HUDEP-2 (cell line): ENCODE results near the gene SH2D3A.
"Not testable (repeated sequence)": the region's sequence is repeated elsewhere in the genome, so short reads cannot be mapped to it uniquely, and the experiment has no call there.

Experiments
- DNase-seq, 76 experiments: peaks; one replicate each; lab custom pipeline; 2025; ENCODE audit not compliant: unreplicated experiment in 76 of 76; lab: John Stamatoyannopoulos, UW

Gene SH2D3A

GRCh38 chr19:6767357-6768235 lies at the start of gene SH2D3A:
Gene SH2D3A (minus strand): TSS chr19:6767435. CDS start chr19:6763748, 3,687 bp downstream.
- DNase-seq: peak in 73 of 76 experiments; percentile 32 to 95 (median 87)

GRCh38 chr19:6813659-6814058 lies 46.4 kb upstream of the SH2D3A start:
- DNase-seq: no peak

GRCh38 chr19:6812612-6813011 lies 45.4 kb upstream of the SH2D3A start:
- DNase-seq: no peak

- peak in 17 of 76 experiments; percentile 4 to 49 (median 26) for DNase-seq
These were observed 44.7 kb upstream of the SH2D3A start for GRCh38 chr19:6811906-6812305.

- no peak for DNase-seq
These were observed 44.1 kb upstream of the SH2D3A start for GRCh38 chr19:6811378-6811777.

GRCh38 chr19:6809262-6809661 lies 42.0 kb upstream of the SH2D3A start:
- DNase-seq: no peak

GRCh38 chr19:6808494-6808893 lies 41.3 kb upstream of the SH2D3A start:
- no peak for DNase-seq

- no peak for DNase-seq
These were observed 40.1 kb upstream of the SH2D3A start for GRCh38 chr19:6807291-6807690.

- no peak for DNase-seq
These were observed 39.3 kb upstream of the SH2D3A start for GRCh38 chr19:6806488-6806887.

- DNase-seq: no peak
These were observed 35.8 kb upstream of the SH2D3A start for GRCh38 chr19:6803036-6803404.

- DNase-seq: peak in 67 of 76 experiments; percentile 11 to 79 (median 48)
These were observed 35.3 kb upstream of the SH2D3A start for GRCh38 chr19:6802336-6803035.

- peak in 72 of 76 experiments; percentile 34 to 89 (median 74) for DNase-seq
These were observed 34.4 kb upstream of the SH2D3A start for GRCh38 chr19:6801485-6802086.

GRCh38 chr19:6800991-6801484 lies 33.8 kb upstream of the SH2D3A start:
- peak in 3 of 76 experiments; percentile 44 to 72 (median 50) for DNase-seq

- not testable (repeated sequence) for DNase-seq
These were observed 33.0 kb upstream of the SH2D3A start for GRCh38 chr19:6800160-6800790.

GRCh38 chr19:6797646-6798045 lies 30.4 kb upstream of the SH2D3A start:
- no peak for DNase-seq

- no peak for DNase-seq
These were observed 29.0 kb upstream of the SH2D3A start for GRCh38 chr19:6796278-6796677.

GRCh38 chr19:6794686-6795431 lies 27.6 kb upstream of the SH2D3A start:
- DNase-seq: no peak

- no peak for DNase-seq
These were observed 26.7 kb upstream of the SH2D3A start for GRCh38 chr19:6793973-6794372.

- DNase-seq: no peak
These were observed 26.2 kb upstream of the SH2D3A start for GRCh38 chr19:6793411-6793810.

- no peak for DNase-seq
These were observed 24.0 kb upstream of the SH2D3A start for GRCh38 chr19:6791237-6791636.
